Kidney epithelial cell (primary cell): ENCODE data around the gene RNF4. TPM values are rescaled to one million over a fixed set of nuclear protein-coding genes. Genes with fewer than 3 reads are reported as not detected.

Source experiments
- DNase-seq: peaks from one replicate; pipeline ENCODE4 v3.0.0-alpha.2; 2010; ENCODE audit warnings: low read depth
- H3K27me3 ChIP-seq: 2 replicates; pipeline ENCODE4 v1.6.0; 2011; ENCODE audit warnings: low read length; ENCODE audit not compliant: control insufficient read depth, insufficient read depth
- H3K36me3 ChIP-seq: 2 replicates; pipeline ENCODE4 v1.5.1; 2011; ENCODE audit warnings: low read length; ENCODE audit not compliant: control insufficient read depth, insufficient read depth
- H3K4me3 ChIP-seq: 2 replicates; pipeline ENCODE4 v1.5.1; 2011; ENCODE audit warnings: low read depth, mild to moderate bottlenecking, control low read depth, low read length
- CTCF ChIP-seq: IDR thresholded peaks from 2 replicates; pipeline ENCODE4 v1.5.1; 2011; ENCODE audit warnings: mild to moderate bottlenecking, moderate library complexity, low read length, control low read depth, inconsistent platforms; ENCODE audit not compliant: insufficient read depth, poor library complexity, severe bottlenecking
- total RNA-seq: library from RNA; depleted of rRNA; stranded (reverse); fragments of >200 nt; gene quantifications from 2 replicates; pipeline ENCODE4 v1.2.3, GENCODE V29; 2015

The RNF4 gene
- total RNA-seq, 1 donor from 2014 or later: 88.7 TPM

- TF ChIP-seq CTCF: no peak
- Histone ChIP-seq H3K4me3 (no peak overlapping the region), H3K27me3 (no peaks in the 10 kb centered on the region), H3K36me3 (peaks cover 11% of the 10 kb centered on the region)
- DNase-seq: no peak
Measured at GRCh38 chr4:2497324-2497723, 28.4 kb downstream of the RNF4 start.

GRCh38 chr4:2497931-2498330, 29.0 kb downstream of the RNF4 start:
- no peaks in the 10 kb centered on the region for H3K27me3 ChIP-seq
- H3K36me3 ChIP-seq: peaks cover 11% of the 10 kb centered on the region
- TF ChIP-seq CTCF: no peak
- H3K4me3 ChIP-seq: no peak overlapping the region
- DNase-seq: no peak

DNA sequence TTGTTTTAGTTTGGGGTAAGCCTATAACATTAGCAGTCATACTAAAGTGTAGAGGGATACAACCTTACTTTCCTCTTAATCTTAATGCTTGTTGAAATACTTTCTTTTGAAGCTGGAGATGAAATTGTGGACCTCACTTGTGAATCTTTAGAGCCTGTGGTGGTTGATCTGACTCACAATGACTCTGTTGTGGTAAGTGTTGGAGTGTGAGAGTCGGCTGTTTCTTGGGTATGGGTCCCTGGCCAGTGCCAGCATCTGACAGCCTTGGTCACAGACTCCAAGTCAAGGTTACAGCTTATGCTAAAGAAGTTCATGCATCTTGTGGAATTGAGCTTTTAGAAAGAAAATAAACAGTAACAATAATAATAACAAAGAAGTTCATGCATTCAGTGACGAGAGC, 31.6 kb downstream of the RNF4 start:
- H3K4me3 ChIP-seq: no peak overlapping the region

GRCh38 chr4:2501034-2501594, 32.2 kb downstream of the RNF4 start:
- TF ChIP-seq CTCF: no peak
- Histone ChIP-seq H3K27me3 (no peaks in the 10 kb centered on the region), H3K4me3 (no peak overlapping the region), H3K36me3 (peaks cover 12% of the 10 kb centered on the region)
- no peak for DNase-seq

More for the DNA sequence above, 31.6 kb downstream of the RNF4 start:
- DNase-seq: no peak
- Histone ChIP-seq H3K36me3 (peaks cover 12% of the 10 kb centered on the region), H3K27me3 (no peaks in the 10 kb centered on the region)
- no peak for TF ChIP-seq CTCF

DNA sequence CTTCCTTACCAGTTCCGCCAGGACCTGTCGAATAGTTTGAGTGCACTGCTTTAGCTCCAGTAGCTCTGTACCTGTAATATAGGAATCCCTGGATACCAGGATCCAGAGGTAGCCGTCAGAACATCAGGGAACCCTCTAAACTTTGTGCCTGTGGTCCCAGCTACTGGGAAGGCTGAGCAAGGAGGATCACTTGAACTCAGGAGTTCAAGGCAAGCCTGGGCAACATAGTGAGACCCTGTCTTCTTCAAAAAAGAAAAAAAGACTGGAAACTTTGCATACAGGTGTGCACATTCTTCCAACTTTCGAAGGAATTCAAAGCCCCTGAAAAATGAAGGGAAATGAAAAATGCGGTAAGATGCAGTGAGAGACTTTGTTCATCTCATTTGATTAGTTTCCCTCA, 34.9 kb downstream of the RNF4 start:
- no peak for DNase-seq
- no peak for TF ChIP-seq CTCF
- no peak overlapping the region for H3K4me3 ChIP-seq
- H3K36me3 ChIP-seq: peaks cover 12% of the 10 kb centered on the region
- no peaks in the 10 kb centered on the region for H3K27me3 ChIP-seq

DNA sequence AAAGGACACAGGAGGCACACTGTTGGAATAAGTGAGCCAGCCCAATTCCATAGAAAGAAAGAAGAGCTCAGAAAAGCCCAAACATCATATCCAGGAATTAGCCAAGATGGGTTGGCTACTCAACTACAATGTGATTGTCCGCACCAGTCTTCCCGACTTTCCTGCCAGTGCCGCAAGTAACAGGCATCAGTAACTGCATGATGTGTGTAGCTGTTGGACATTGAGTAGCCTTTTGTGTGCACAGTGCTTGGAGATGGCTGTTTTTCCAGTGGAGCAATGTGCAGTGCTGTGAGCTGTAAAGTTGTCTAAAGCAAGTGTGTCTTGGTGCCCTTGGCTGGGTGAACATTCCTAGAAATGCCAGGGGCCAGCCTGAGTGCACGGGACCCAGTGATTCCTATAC, 38.4 kb downstream of the RNF4 start:
- DNase-seq: no peak
- TF ChIP-seq CTCF: no peak
- no peak overlapping the region for H3K4me3 ChIP-seq
- peaks cover 3% of the 10 kb centered on the region for H3K36me3 ChIP-seq
- H3K27me3 ChIP-seq: no peaks in the 10 kb centered on the region
